CD1c-positive myeloid dendritic cell (primary cell): ENCODE results near the gene SLC24A3.
"Not testable (repeated sequence)": the region's sequence is repeated elsewhere in the genome, so short reads cannot be mapped to it uniquely, and the experiment has no call there.

Source experiments
- DNase-seq: peaks from one replicate; pipeline ENCODE4 v3.0.0-alpha.2; 2016; ENCODE audit errors: extremely low spot score

The SLC24A3 gene

DNA sequence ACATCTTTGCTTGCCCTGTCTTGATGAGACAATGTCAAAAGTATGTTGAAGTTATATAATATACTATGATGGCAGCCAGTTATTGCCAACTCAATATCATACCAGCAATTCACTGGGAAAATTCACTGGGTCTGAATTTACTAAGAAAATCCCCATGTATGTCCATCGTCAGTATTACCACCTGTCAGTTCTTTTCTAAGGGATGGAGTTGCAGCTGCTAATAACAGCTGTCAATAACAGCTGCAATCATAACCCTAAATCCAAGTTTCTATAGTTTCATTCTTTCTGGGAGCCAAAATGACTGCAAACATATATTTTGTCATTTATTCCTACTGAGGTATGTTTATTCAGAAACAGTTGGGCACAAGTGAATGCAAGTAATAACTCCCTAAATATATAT is 413.0 kb downstream of the SLC24A3 start:
- DNase-seq: no peak

DNA sequence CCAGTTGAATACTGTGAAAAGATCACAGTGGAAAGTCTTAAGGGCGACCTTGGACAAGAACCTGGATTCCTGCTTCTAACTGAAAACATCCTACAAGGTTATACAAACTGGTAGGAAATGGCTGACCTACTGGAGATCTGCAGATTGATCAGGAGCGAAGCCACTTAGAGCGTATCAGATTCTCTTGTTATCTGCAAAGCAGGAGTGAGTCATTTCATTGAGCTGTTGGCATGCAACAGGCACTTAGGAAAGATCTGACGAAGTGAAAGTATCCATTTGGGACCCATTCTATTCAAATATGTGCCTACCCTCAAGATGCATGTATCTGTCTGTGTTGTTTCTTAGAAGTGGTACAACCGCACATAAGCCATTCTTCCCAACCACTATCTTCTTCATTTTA is 414.5 kb downstream of the SLC24A3 start:
- no peak for DNase-seq

DNA sequence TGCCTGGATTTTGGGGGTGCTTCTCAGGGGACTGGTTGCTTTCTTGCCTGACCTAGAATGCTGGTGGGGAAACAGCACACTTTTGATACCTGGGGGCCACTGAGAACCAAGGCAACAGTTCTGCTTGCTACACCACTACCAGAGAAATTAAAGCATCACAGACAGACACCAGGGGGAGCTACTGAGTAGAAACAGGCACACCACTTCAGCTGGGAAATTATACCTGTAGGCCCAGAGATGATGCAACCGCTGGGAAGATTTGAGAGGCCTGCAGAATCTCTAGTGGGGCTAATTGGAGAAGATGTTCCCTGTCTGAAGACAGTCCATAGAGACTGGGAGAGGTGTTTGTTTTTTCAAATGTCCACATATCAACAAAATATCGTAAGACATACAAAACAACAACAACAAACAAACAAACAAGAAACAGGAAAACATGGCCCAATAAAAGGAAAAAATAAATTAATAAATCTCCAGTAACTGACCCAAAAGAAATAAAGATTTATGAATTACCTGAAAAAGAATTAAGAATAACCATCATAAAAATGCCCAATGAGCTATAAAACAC is 416.2 kb downstream of the SLC24A3 start:
- DNase-seq: peak; percentile 71

DNA sequence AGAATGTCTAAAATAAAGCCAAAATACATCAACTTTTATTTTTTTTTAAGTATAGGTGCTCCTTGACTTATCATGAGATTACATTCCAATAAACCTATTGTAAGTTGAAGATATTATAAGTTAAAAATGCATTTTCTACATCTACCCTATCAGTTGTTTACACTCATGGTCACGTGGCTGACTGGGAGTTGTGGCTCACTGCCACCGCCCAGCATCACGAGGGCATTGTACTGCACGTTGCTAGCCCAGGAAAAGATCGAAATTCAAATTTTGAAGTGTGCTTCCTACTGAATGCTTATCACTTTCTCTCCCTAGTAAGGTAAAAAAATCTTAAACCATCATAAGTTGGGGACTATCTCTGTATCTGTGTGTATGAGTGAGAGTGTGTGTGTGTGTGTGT is 419.0 kb downstream of the SLC24A3 start:
- no peak for DNase-seq

DNA sequence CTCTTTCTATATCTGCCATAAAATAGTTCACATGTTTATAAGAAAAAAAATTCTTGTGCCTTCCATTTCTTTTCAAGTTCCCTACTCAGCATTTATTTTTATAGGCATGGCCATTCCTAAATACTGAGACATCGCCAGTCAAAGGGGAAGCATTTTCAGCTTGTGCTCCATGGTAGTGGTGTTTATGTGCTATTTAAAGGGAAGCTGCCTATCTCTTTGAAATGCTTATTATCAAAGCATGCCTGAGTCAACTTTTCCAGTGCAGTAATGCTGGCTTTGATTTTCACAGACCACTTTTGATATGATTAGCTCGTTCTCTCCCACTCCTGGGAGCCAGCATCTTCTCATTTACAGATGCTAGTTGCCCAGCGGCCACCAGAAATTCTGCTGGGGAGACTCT is 421.5 kb downstream of the SLC24A3 start:
- DNase-seq: no peak

DNA sequence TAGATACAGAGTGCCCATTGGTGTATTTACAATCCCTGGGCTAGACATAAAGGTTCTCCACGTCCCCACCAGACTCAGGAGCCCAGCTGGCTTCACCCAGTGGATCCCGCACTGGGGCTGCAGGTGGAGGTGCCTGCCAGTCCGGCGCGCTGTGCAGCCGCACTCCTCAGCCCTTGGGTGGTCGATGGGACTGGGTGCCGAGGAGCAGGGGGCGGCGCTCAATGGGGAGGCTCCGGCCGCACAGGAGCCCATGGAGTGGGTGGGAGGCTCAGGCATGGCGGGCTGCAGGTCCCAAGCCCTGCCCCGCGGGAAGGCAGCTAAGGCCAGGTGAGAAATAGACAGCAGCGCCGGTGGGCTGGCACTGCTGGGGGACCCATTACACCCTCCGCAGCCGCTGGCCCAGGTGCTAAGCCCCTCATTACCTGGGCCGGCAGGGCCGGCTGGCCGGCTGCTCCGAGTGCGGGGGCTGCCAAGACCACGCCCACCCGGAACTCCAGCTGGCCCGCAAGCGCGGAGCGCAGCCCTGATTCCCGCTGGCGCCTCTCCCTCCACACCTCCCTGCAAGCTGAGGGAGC is 427.1 kb downstream of the SLC24A3 start:
- DNase-seq: not testable (repeated sequence)

DNA sequence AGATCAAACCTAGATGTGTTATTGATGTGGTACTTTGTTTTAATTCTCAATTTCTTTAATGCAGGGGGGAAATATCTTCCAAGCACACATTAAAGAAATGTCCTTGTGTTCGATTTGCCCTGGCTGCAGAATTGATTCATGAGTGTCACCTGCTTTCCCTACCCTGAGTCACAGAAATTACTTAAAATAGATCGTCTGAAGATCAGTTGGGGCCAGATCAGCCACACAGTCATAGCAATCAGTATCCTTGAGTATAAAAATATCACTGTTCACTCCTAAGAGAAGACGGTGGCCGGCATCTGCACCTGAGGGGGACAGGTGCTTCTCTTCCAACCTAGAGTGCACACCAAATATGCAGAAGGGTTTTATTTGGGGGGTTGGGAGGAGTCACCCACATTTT is 430.4 kb downstream of the SLC24A3 start:
- DNase-seq: no peak

DNA sequence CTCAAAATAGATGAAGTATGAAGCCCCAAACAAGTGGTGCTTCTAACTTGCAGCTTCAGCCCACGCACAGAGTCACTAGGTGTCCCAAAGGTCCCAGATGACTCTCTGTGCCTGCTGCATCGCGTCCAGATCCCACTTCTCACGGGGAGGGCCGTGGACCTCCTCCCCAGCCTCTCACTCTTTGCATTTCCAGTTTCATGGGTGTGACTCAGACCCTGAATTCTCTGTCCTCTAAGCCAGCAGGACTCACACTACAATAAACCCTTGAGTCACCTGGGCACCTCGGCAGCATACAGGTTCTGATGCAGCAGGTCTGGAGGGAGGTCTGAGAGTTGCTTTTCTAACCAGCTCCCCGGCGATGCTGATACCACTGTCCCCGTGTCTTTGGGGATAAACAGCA is 431.6 kb downstream of the SLC24A3 start:
- DNase-seq: no peak

DNA sequence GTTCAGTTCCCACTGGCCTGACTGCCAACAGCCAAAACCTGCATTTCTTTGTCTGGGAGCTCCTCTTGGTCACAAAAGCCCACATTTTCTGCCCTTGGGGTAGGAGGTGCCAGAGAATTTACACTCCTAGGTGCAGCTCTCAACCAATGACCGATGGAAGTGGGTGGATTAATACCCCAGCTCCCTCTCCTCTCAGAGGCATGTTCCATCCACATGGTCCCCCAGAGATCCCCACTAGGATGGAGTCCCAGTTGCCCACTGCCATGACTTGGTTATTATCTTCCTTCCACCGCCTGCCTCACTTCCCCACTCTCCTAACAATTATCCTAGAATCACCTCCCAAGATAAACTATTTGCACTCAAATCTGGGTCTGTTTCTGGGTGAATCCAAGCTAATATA is 434.5 kb downstream of the SLC24A3 start:
- DNase-seq: no peak

DNA sequence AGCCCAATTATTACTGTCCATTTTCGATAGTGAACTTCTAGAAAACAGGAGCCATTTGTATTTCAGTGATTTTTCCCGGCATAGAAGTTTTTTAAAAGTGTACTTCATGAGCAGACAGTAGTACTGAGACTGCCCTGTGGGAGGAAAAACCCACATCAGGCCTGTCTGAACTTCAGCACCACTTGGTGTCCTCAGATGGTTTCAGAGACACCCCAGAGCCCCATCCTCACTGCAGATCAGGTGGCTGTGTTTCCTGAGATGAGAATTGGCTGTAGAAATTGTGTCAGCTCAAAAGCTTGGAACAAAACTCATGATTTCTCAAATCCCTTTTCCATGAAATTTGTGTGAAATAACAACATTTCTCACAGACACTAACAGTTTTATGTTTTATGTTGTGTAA is 435.6 kb downstream of the SLC24A3 start:
- no peak for DNase-seq

DNA sequence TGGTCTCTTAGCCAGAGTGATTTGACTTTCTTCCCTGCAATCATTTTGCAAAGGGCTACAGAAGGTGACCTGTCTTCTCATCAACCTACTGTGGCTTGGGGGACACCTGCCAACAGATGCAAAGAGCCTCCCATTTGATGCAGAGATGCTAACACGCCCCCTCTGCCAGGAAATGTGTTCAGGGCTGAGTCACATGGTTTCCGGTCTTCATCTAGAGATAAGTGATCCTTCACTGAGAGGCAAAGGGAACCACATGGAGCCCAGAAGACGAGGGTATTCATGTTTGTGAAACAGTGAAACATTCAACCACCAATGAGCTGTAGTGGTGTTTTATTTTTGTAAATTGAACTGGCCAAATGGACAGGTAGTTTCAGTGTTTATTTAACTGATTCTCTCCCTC is 436.6 kb downstream of the SLC24A3 start:
- DNase-seq: no peak

DNA sequence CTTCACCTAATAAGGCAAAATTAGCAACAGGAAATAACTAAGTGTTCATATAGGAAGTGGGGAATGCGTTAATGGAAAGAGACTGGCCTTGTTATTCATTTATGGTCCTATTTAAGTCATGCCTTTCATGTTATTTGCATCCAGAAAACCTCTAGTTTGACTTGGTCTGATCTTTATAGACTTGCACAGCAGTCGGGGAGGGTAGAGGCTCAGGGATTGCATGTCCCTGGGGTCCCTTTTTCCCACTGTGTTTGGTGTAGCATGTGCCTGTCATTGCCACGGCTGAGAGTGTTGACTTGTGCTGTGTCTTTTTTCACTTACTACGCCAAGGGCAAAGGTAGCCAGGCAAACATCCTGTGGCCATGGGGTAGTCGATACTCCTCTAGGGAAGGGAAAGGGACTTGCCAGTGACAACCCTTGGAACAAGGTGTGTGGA is 440.2 kb downstream of the SLC24A3 start:
- no peak for DNase-seq

DNA sequence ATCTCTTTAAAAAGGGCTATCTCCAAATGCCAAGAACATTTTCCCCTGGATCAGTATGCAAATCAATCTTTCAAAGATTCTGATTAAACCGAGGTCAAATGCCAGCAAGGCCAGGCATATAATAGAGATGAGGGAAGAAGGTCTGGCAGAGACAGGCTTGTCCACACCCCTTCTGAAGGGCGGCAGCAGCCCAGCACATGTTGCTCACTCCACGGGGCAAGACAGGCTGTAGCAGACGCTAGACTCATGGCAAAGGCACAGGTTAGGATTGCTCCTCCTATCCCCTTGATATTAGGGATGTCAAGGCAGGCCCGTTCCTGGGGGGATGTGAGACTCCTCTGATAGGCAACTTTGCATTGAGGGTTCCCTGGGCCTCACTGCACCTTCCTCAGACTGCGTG is 440.9 kb downstream of the SLC24A3 start:
- no peak for DNase-seq

DNA sequence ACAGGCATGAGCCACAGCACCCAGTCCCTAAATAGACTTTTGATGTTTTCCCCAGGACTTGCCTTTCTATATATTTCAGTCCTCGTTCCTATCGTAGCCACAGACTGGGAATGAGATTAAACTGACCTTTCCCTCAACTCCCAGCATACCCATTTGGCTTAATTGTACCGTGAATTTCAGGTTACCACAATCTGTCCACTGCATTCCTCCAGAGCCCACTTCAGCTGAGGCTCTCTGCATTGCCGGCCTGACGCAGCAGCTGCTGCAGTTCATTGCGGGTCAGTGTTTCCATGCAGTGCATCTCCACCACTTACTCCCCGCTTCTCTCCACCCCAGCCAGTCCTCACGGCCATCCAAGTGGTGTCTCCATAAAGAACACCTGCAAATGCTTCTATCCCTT is 442.5 kb downstream of the SLC24A3 start:
- DNase-seq: no peak

DNA sequence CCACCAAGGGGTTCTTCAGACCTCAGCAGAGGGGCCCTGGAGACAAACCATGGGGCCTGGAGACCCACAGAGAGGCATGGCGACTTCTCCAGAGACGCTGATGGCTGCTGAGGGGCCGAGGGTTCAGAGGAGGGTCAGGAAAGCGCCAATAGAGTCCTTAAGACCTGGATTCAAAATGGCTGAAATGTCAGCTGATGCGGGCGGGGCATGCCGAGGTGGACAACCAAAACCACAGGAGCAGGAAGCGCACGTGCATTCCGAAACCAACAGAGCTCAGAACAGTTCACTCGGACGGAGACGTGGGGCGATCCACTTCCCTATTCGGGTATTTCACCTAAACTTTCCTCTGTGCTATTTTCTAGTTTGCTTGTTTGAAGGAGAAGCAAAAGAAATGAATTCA is 445.7 kb downstream of the SLC24A3 start:
- DNase-seq: peak; percentile 86

DNA sequence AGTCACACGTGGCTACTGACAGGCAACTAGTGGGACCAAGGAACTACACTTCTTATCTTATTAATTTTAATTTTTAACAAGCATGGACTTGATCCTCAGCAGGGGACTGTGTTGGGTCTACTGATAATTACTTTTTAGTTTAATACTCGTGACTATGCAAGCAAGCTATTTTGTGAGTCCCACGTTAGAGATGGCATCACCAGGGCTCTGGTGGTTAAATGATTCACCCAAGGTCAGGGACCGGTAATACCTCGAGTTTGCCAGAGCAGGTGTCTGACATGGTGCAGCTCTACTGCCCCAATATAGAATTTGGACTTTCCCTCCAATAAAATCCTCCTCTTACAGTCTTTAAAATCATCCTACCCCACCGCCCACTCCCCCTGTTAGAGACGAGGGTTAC is 447.0 kb downstream of the SLC24A3 start:
- DNase-seq: no peak

DNA sequence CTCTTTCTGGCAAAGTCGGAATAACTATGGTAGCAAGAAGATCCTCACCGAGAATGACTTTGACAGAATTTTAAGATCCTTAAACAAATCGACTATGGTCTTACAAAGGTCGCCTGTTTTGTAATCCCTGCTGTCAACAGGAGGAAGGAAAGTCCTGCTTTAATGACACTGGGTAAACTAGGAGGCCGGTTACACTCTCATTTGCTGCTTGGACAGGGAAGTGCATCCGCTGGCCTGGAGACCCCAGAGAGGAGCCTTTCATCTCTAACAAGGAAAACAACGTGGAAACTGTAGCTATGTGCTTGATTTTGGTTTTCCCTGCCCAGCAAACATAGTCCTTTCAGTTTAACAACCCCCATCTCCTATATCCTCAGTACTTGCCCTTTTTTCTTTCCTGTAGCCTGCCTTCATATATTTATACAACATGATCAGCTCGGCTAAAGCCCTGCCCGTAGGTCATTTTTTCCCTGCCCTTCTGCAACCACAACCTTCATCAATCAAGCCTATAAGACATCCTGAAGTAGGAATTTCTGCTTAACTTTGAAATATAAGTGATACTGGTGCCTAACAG is 448.5 kb downstream of the SLC24A3 start:
- DNase-seq: no peak

DNA sequence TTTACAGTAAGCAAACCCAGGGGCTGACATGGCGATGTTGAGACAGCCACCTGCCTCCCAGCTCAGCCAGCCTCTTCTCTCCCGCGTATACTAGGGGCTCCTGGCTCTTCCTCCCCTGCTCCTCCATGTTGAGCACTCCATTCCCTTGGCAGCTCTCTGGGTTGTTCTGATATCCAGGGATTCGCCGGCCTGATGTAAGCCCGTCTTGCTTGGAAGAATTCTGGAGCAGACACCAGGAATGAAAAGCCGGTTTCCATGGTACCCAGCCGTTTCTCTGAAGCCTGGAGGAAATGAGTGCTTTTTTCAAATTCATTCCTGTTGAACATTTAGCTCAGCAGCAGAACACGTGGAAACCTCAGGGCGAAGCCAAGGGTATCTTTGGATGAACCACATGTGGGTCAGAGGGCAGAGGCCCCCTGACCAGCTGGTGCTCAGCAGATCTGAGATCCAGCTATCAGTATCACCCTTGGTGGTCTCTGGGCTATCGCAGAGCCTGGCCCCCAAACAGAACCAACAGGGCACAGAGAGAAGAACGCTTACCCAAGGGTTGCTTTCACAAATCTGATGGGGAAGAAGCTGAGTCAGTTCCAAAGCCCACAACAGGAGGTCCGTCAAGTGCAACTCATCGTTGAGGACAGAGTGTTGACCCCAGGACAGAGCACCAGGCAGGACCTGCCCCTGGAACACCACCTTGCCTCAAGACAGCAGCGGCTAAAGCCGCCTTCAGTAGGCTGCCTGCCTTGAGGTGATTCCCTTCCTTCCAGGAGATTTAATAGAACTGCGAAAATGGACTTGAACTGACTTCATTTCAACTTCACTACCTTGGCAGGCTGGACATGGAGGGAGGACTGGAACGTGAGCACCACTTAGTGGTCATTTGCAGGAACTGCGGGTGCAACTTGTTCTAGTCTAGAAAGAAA is 449.5 kb downstream of the SLC24A3 start:
- DNase-seq: peak; percentile 83

DNA sequence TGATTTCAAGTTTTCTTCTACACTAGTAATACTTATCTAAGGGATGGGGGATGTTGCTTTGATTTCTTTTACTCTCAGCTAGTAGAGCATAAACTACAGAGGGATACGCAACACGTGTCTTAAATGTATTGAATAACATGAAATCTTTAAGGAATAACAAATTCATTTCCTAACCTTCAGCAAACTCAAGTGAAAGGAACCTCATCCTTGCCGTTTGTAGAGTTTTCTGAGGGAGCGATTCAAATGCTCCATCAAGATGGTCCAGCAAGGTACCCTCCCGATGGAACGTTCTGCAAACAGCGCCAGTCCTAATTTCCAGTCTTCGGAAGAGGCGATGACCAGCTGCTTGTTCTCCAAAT is 450.2 kb downstream of the SLC24A3 start:
- DNase-seq: no peak

DNA sequence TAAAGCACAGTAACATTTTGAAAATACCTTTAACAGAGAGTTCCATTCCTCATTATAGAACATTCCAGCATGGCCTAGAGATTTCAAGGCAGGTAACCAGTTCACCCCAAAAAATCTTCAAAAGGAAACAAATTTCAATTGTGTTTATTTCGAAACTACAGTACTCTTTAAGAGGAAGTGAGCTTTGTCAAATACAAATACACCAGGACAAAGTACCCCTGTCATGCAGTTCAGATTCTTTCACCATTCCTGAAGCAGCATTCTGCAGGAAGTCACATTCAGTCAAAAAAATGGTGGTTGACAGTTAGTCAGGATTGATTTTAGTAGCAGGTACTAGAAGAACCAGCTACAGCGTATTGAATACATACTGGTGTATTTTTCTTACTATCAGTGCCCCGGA is 456.0 kb downstream of the SLC24A3 start:
- peak; percentile 40 for DNase-seq

DNA sequence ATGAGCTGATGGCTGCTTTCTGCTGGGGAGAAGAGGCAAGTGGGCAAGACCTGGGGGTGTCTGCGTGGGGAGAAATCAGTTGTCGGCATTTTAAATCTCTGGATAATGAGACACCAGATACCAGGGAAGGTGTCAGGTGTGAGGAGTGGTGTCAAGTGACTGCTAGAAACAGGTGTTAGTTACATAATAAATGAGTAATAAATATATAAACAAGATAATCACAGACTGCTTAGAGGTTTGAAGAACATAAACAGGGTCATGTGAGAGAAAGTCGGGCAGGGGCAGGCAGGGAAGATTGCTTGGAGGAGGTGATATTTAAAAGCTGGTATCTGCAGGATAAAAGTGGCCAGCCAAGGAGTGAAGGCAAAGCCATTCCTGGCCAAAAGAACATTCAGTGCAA is 458.4 kb downstream of the SLC24A3 start:
- no peak for DNase-seq

DNA sequence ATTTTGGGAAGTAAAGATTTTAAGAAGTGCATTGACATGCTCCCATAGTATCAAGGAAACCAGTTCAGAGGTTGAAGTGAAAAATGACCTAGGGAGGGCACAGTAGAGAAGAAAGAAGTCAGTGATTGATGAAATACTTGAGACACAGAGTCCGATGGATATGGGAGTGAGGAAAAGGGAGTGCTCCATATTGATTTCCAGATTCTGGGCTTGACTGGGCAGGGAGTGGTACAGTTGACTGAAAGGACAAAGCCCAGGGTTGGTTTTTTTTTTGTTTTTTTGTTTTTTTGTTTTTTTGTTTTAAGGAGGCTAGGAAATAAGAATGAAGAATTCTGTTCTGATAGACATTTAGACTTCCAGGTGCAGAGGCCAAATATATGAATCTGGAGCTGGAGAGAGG is 458.9 kb downstream of the SLC24A3 start:
- DNase-seq: no peak

DNA sequence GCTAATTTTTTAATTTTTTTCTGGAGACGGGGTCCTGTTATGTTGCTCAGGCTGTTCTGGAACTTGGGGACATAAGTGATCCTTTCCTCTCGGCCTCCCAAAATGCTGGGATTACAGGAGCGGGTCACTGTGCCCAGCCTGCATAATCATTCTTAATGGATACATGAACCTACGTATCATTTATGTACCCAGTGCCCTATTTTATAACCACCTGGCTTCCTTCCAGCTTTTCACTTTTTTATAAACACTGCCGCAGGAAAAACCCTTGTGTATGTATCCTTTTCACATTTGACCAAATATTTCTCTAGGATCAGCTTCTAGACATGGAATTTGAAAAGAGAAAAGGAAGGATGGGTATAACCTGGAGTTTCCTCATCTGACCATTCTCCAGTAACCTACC is 460.1 kb downstream of the SLC24A3 start:
- DNase-seq: no peak
